BLaER1 (cell line): ENCODE measurements around the gene TATDN2.
"Not testable (repeated sequence)": the region's sequence is repeated elsewhere in the genome, so short reads cannot be mapped to it uniquely, and the experiment has no call there.

ENCODE experiments used
- H3K27ac ChIP-seq: shearing (Covaris generic); formaldehyde crosslinking; 2 replicates; pipeline ENCODE4 v1.8.1; 2022
- H3K27me3 ChIP-seq: shearing (Covaris generic); formaldehyde crosslinking; 2 replicates; pipeline ENCODE4 v1.8.1; 2022
- H3K36me3 ChIP-seq: shearing (Covaris generic); formaldehyde crosslinking; 2 replicates; pipeline ENCODE4 v1.8.1; 2022
- H3K4me1 ChIP-seq: shearing (Covaris generic); formaldehyde crosslinking; 2 replicates; pipeline ENCODE4 v1.8.1; 2022
- H3K4me2 ChIP-seq: shearing (Covaris generic); formaldehyde crosslinking; 2 replicates; pipeline ENCODE4 v1.8.1; 2022
- H3K4me3 ChIP-seq: shearing (Covaris generic); formaldehyde crosslinking; 2 replicates; pipeline ENCODE4 v1.8.1; 2022
- H3K9ac ChIP-seq: shearing (Covaris generic); formaldehyde crosslinking; 2 replicates; pipeline ENCODE4 v1.8.1; 2022
- H3K9me3 ChIP-seq: shearing (Covaris generic); formaldehyde crosslinking; 2 replicates; pipeline ENCODE4 v1.8.1; 2022
- H4K20me1 ChIP-seq: shearing (Covaris generic); formaldehyde crosslinking; 2 replicates; pipeline ENCODE4 v1.8.1; 2022
- Cebpa-rat ChIP-seq: shearing (Covaris generic); IDR thresholded peaks from 2 replicates; pipeline ENCODE4 v1.8.1; 2022

The TATDN2 gene

DNA sequence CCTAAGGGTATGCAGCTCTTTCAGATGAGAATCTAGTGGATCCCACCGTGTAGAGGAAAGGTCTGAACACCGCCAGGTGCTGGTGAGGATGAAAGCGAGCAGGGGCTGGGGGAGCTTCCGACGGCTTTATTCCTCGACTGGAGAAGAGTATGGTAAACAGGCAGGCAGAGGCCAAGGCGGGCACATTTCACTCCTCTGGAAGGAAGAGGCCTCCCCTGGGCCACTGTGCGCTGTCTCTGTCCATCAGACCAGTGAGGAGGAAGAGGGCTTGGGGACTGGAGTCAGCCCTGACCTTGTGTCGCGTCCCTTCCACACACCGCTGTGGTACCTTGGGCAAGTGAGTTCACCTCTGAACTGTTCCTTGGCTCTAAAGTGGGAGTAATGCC, 40.3 kb downstream of the TATDN2 start:
- Histone ChIP-seq H3K4me1 (peaks cover 100% of the 10 kb centered on the region), H4K20me1 (no peaks in the 10 kb centered on the region), H3K9me3 (no peaks in the 10 kb centered on the region), H3K4me2 (peak overlapping the region; percentile 92), H3K9ac (0 out of 2 replicates have a peak overlapping the region, but pooled peaks have one; percentile 57), H3K36me3 (peaks cover 49% of the 10 kb centered on the region), H3K27me3 (no peaks in the 10 kb centered on the region), H3K4me3 (no peak overlapping the region), H3K27ac (peak overlapping the region; percentile 76; the same call in 1 of the 2 replicates)
- TF ChIP-seq Cebpa-rat, result no peak

DNA sequence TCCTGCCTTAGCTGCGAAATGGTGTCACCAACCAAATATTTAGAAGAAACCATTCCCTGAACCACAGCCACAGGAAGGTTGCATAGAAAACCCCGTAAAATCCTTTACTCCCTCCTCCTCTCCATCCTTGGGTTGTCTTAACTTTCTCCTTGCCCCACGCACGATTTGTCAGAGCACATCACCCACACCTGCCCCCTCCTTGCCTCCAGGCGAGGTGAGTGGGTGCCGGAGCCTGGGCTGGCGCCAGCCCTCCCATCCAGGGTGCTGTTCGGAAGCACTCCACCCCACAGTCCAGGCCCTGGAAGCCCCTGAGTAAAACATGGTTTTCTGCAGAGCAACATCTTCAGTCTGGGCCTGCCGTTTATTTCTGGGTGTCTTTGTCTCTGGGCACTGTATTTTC, 40.8 kb downstream of the TATDN2 start:
- no peak for TF ChIP-seq Cebpa-rat
- no peak overlapping the region for H3K4me3 ChIP-seq
- peak overlapping the region; percentile 57 for H3K9ac ChIP-seq
- H3K4me1 ChIP-seq, result peaks cover 100% of the 10 kb centered on the region
- H3K9me3 ChIP-seq, result no peaks in the 10 kb centered on the region
- H3K4me2 ChIP-seq, result peak overlapping the region; percentile 92
- peak overlapping the region; percentile 76 for H3K27ac ChIP-seq
- H4K20me1 ChIP-seq, result no peaks in the 10 kb centered on the region
- no peaks in the 10 kb centered on the region for H3K27me3 ChIP-seq
- peaks cover 45% of the 10 kb centered on the region for H3K36me3 ChIP-seq

- peak overlapping the region; percentile 92 for H3K4me2 ChIP-seq
- H4K20me1 ChIP-seq, result no peaks in the 10 kb centered on the region
- no peaks in the 10 kb centered on the region for H3K9me3 ChIP-seq
- peak overlapping the region; percentile 36; the same call in 1 of the 2 replicates for H3K9ac ChIP-seq
- H3K36me3 ChIP-seq, result peaks cover 45% of the 10 kb centered on the region
- H3K4me3 ChIP-seq, result no peak overlapping the region; the same call in 1 of the 2 replicates
- peak overlapping the region; percentile 76 for H3K27ac ChIP-seq
- H3K27me3 ChIP-seq, result no peaks in the 10 kb centered on the region
- peaks cover 100% of the 10 kb centered on the region for H3K4me1 ChIP-seq
- TF ChIP-seq Cebpa-rat, result no peak
Observed at GRCh38 chr3:10289787-10290355, 41.6 kb downstream of the TATDN2 start.

- Histone ChIP-seq H3K27me3 (no peaks in the 10 kb centered on the region), H3K4me1 (peaks cover 97% of the 10 kb centered on the region), H4K20me1 (no peaks in the 10 kb centered on the region), H3K9ac (peak overlapping the region; percentile 36; the same call in 1 of the 2 replicates), H3K27ac (peak overlapping the region; percentile 76), H3K4me3 (no peak overlapping the region), H3K9me3 (no peaks in the 10 kb centered on the region), H3K36me3 (peaks cover 51% of the 10 kb centered on the region), H3K4me2 (peak overlapping the region; percentile 92)
- no peak for TF ChIP-seq Cebpa-rat
Observed at GRCh38 chr3:10290481-10291176, 42.4 kb downstream of the TATDN2 start.

DNA sequence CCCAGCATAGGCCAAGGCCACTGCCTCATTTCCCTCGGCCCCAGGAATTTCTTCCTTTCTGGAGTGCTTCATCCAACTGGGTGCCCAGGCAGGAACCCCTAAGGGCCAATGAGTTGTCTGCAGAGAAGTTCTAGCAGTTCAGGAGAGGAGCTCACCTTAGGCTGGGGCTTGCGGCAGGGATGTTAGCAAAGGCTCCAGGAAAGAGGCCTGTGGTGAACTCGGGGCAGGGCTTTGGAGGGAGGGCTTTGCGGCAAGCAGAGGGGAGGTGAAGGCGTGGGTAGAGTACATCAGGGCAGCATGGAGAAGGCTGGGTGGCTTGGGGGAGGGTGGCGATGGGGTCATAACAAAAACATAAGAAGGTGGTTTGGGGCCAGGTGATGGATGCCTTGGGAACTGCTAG, 43.4 kb downstream of the TATDN2 start:
- peak overlapping the region; percentile 92 for H3K4me2 ChIP-seq
- no peaks in the 10 kb centered on the region for H3K27me3 ChIP-seq
- peak overlapping the region; percentile 32; the same call in 1 of the 2 replicates for H3K9ac ChIP-seq
- H3K27ac ChIP-seq, result peak overlapping the region; percentile 76
- H3K9me3 ChIP-seq, result peaks cover 4% of the 10 kb centered on the region
- no peak overlapping the region for H3K4me3 ChIP-seq
- peaks cover 53% of the 10 kb centered on the region for H3K36me3 ChIP-seq
- peaks cover 87% of the 10 kb centered on the region for H3K4me1 ChIP-seq
- TF ChIP-seq Cebpa-rat, result no peak
- no peaks in the 10 kb centered on the region for H4K20me1 ChIP-seq

DNA sequence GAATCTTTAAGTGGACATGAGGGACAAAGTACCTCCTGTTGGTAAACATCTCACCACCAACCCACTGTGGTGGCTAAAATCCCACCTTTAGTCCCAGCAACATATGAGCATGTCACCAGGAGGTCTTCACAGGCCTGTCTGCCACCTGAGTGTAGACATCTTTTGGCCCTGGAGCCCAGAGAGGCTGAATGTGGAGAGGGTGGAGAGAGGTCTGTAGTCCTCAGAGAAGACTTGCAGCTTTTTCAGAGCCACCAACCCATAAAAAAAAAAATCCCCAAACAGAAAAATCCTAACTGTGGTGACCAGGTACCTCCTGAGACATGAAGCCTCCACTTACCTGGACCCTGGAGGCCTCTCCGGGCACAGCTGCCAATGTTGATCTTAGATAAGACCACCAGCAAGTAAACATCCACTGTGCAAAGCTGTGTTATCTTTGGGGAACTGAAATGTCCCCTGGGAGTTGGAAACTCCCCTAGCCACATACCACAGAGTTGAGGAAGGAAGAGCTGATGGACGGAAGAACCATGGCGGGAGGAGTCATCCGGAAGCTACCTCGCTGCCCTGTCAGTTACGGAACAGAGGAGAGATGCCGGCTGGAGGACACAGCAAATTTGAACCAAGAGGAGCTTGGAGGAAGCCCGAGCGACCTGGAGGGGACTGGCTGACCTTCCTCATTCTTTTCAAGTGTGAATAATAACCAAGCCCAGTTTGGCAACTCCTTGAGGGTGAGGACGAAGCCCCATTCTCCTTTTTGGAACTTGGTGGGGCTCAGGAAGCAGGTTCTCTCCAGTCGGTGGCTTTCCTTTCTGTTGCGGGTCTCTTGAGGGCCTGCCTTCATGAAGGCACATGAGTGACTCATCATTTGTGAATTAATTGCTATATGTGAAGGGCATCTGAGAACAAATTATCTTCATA, 44.5 kb downstream of the TATDN2 start, which contains the start of gene GHRL:
Gene GHRL (minus strand): TSS at position 443 of the 915 bp plus-strand sequence. CDS start 2,767 bp downstream, outside the sequence.
- H3K4me1 ChIP-seq, result peaks cover 76% of the 10 kb centered on the region
- H4K20me1 ChIP-seq, result no peaks in the 10 kb centered on the region
- no peaks in the 10 kb centered on the region for H3K27me3 ChIP-seq
- peak within 1 kb of the TSS; percentile 92 for H3K4me2 ChIP-seq
- peak within 1 kb of the TSS; percentile 65 for H3K9ac ChIP-seq
- H3K9me3 ChIP-seq, result peaks cover 10% of the 10 kb centered on the region
- TF ChIP-seq Cebpa-rat, result no peak
- H3K27ac ChIP-seq, result peak within 1 kb of the TSS; percentile 76
- H3K4me3 ChIP-seq, result peak within 1 kb of the TSS; percentile 49
- H3K36me3 ChIP-seq, result peaks cover 48% of the 10 kb centered on the region

DNA sequence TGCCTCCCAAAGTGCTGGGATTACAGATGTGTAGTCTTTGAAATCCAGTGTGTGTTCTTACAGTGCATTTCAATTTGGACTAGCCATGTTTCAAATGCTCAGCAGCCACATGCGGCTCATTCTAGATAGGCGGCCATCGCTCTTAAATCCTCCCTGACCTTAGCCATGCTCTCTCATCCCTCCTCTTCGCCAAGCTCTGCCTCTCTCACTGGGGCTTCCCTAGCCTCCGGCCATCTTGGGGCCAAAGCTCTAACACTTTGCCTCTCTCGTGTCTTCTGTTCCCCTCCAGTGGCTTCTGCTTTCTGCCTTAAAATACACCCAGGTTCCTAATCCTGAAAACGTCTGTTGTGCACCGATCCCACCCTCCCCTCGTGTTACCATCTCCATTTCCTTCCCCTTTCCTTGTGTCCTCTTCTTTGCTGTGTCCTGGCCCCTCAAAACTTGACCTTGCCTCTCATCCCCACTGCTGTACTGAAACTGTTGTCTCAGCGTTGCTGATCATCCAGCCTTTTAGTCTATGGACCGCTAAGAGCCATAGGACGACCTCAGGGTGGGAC, 45.8 kb downstream of the TATDN2 start:
- Histone ChIP-seq H3K27ac (peak overlapping the region; percentile 76), H3K36me3 (peaks cover 40% of the 10 kb centered on the region), H3K9me3 (peaks cover 10% of the 10 kb centered on the region), H4K20me1 (no peaks in the 10 kb centered on the region), H3K4me3 (peak overlapping the region; percentile 24; the same call in 1 of the 2 replicates), H3K9ac (0 out of 2 replicates have a peak overlapping the region, but pooled peaks have one; percentile 28), H3K4me1 (peaks cover 71% of the 10 kb centered on the region), H3K27me3 (no peaks in the 10 kb centered on the region), H3K4me2 (peak overlapping the region; percentile 92)
- no peak for TF ChIP-seq Cebpa-rat

GRCh38 chr3:10298064-10298463, 49.8 kb downstream of the TATDN2 start:
- not testable (repeated sequence) for H3K9me3 ChIP-seq, H3K27ac ChIP-seq, H3K9ac ChIP-seq, H3K4me2 ChIP-seq, H3K4me3 ChIP-seq, H3K27me3 ChIP-seq
- peaks cover 62% of the 10 kb centered on the region for H3K36me3 ChIP-seq
- H4K20me1 ChIP-seq, result peaks cover 21% of the 10 kb centered on the region
- peaks cover 58% of the 10 kb centered on the region for H3K4me1 ChIP-seq

DNA sequence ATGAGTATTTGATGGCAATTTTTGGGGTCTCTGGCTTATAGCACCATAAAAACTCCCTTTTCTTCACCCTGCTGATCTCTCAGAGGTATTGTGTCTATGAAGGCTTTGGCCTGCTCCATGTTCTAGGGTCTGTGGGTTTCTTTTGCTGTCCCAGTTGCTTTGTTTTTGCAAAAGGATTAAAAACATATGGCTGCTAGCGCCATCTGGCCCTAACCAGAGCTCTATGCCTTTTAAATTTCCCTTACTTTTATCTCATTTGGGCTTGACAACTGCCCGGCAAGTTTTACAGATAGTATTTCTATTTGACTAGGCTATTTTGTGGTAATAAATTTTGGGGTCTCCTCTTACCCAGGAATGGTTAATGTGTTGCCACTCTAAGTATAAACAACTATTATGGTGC, 50.9 kb downstream of the TATDN2 start:
- peaks cover 21% of the 10 kb centered on the region for H4K20me1 ChIP-seq
- peaks cover 73% of the 10 kb centered on the region for H3K36me3 ChIP-seq
- TF ChIP-seq Cebpa-rat, result no peak
- peaks cover 10% of the 10 kb centered on the region for H3K9me3 ChIP-seq
- no peak overlapping the region for H3K4me3 ChIP-seq
- H3K27ac ChIP-seq, result peak overlapping the region; percentile 79
- peak overlapping the region; percentile 76 for H3K4me2 ChIP-seq
- no peaks in the 10 kb centered on the region for H3K27me3 ChIP-seq
- peak overlapping the region; percentile 63; the same call in 1 of the 2 replicates for H3K9ac ChIP-seq
- peaks cover 47% of the 10 kb centered on the region for H3K4me1 ChIP-seq
